22Rv1 (cell line): ENCODE data around the gene MCM7.

ENCODE experiments used
- H3K27ac ChIP-seq: fragments of 450-650 bp; 2 replicates; pipeline ENCODE4 v1.5.1; 2017
- ZFX ChIP-seq: fragments of 450-650 bp; IDR thresholded peaks from 2 replicates; pipeline ENCODE4 v1.6.1; 2017; ENCODE audit warnings: antibody characterized with exemption, borderline replicate concordance
- TF ChIP-seq, protein P1 (sequence below): fragments of 450-650 bp; IDR thresholded peaks from 2 replicates; pipeline ENCODE4 v1.5.1; 2017; ENCODE audit warnings: mild to moderate bottlenecking

MCM7 gene

DNA sequence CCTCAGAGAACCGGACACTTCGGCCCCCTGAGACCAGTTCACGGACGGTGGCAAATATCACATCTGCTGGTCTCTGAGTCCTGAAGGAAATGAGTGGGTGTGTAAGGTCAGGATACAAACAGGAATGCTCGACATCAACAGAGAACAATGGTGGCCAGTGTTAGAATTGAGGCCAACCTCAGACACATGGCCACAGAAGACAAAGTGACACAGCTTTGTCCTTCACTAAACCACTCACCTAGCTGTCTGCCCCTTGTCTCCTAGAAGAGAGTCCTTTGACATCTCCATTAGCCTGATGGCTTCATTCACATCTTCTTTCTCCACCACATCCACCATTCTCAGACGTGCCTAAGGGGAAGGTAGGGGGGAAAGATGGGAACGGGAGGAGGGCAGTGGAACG is 8.1 kb downstream of the MCM7 start:
- H3K27ac ChIP-seq = peak overlapping the region; percentile 82
- TF ChIP-seq ZFX = no peak
- TF ChIP-seq, protein P1, sequence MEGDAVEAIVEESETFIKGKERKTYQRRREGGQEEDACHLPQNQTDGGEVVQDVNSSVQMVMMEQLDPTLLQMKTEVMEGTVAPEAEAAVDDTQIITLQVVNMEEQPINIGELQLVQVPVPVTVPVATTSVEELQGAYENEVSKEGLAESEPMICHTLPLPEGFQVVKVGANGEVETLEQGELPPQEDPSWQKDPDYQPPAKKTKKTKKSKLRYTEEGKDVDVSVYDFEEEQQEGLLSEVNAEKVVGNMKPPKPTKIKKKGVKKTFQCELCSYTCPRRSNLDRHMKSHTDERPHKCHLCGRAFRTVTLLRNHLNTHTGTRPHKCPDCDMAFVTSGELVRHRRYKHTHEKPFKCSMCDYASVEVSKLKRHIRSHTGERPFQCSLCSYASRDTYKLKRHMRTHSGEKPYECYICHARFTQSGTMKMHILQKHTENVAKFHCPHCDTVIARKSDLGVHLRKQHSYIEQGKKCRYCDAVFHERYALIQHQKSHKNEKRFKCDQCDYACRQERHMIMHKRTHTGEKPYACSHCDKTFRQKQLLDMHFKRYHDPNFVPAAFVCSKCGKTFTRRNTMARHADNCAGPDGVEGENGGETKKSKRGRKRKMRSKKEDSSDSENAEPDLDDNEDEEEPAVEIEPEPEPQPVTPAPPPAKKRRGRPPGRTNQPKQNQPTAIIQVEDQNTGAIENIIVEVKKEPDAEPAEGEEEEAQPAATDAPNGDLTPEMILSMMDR = no peak

GRCh38 chr7:100091411-100092181 is 9.6 kb downstream of the MCM7 start:
- H3K27ac ChIP-seq = peak overlapping the region; percentile 82
- TF ChIP-seq, protein P1 = no peak; the same call in 1 of the 2 replicates
- TF ChIP-seq ZFX = no peak

GRCh38 chr7:100090527-100091410 is 10.4 kb downstream of the MCM7 start:
- TF ChIP-seq, protein P1 = no peak
- TF ChIP-seq ZFX = no peak
- H3K27ac ChIP-seq = peak overlapping the region; percentile 82

DNA sequence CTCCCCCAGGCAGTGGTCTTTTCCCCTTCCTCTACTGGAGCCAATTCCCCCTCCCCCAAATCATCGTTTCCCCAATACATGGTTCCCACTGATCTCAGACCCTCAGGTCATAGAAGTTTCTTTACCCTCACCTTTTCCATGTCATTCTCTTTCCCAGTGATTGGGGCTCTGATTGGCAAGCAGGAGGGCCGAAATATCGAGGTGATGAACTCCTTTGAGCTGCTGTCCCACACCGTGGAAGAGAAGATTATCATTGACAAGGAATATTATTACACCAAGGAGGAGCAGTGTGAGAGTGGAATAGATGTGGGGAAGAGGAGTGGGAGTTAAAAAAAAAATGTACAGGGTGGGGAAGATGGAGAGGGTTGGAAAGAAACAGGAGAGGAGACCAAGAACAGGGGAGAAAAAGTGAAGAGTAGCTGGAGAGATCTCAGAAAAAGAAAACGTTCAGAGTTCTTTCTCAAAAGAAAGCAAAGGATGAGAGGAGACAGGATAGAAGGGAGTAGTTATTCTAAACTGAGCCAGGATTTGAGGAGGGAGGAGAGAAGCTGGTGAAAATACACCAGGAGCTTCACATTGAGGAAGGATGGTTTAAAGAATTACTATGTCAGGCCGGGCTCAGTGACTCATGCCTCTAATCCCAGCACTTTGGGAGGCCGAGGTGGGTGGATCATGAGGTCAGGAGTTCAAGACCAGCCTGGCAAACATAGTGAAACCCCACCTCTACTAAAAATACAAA is 11.6 kb downstream of the MCM7 start:
- TF ChIP-seq, protein P1 = no peak
- no peak for TF ChIP-seq ZFX
- peak overlapping the region; percentile 82 for H3K27ac ChIP-seq

DNA sequence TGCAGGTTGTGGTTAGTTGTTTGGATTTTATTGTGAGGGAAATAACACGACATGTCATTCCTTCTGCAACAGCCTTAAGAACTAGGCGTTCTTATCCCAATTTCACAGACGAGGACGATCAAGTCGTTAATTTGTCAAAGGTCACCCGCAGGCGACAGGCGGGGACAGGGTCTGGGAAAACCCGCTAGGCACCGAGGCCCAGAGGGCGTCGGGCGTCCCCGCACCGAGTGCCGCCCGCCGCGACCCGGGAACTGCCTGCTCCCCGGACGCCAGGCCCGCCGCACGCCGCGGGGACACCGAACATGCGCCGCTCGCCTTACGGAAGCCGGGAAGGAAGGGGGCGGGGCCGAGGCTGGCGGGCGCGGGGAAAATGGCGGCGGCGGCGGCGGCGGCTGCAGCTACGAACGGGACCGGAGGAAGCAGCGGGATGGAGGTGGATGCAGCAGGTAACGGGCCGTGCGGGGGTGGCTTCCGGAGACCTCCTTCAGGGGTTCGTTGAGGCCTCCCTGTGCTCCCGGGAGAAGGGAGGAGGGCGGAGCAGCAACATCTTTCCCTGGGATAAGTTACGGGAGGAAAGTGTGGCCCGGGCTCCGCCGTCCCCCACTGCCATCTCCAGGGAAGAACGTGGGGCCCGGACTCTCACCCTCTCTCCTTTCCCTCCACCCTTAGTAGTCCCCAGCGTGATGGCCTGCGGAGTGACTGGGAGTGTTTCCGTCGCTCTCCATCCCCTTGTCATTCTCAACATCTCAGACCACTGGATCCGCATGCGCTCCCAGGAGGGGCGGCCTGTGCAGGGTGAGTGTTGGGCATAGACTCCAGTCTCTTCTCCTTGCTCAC is 12.4 kb downstream of the MCM7 start, which contains the start of gene COPS6:
Gene COPS6 (plus strand): TSS at position 349 of the 837 bp plus-strand sequence. CDS start 22 bp downstream, at position 371.
- H3K27ac ChIP-seq = peak within 1 kb of the TSS; percentile 82
- TF ChIP-seq ZFX = no peak
- TF ChIP-seq, protein P1 = no peak

DNA sequence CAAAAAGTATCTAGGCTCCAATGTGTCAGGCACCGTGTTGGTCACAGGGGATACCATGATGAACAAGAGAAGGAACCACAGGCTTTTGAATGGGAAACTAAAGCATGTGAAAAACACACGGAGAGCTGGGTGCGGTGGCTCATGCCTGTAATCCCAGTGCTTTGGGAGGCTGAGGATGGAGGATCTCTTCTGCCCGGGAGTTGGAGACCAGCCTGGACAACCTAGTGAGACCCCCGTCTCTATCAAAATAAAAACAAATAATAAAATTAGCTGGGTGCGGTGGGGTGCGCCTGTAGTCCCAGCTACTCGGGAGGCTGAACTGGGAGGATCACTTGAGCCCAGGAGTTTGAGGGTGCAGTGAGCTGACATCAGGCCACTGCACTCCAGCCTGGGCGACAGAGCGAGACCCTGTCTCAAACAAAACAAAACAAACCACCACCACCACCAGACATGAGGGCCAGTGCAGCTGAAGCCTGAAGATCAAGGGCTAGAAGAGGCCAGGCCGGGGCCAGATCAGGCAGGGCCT is 13.0 kb downstream of the MCM7 start:
- TF ChIP-seq, protein P1 = no peak
- TF ChIP-seq ZFX = no peak
- peak overlapping the region; percentile 82 for H3K27ac ChIP-seq
